ENCODE measurements around the gene ZMAT3.

Gene ZMAT3

DNA sequence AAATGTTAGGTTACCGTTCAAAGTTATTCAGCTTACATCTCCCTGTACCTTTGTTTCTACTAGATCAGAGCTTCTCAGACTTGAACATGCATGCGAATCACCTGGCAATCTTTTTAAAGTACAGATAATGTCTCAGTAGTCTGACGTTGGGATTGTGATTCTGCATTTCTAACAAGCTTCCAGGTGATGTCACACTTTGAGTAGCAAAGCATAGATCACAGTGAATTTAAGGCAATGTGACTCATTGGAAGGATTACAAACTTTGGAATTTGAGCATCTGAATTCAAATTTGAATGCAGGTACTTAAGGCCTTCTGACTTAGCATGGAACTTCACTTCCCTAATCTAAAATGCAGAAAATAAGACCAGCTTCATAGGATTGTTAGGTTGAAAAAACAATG is 10.8 kb upstream of the ZMAT3 start:
- no peak for DNase-seq (ENCODE audit: extremely low spot score)
- ChIA-PET CTCF (interaction anchor here (0.9 to 5.1 kb wide), 13 partner anchors 8 to 239 kb away, joined by 3 to 33 read pairs (median 6); partner anchors contain the start of gene ZMAT3), POLR2A (no interaction called here)
- TF ChIP-seq, protein P1, sequence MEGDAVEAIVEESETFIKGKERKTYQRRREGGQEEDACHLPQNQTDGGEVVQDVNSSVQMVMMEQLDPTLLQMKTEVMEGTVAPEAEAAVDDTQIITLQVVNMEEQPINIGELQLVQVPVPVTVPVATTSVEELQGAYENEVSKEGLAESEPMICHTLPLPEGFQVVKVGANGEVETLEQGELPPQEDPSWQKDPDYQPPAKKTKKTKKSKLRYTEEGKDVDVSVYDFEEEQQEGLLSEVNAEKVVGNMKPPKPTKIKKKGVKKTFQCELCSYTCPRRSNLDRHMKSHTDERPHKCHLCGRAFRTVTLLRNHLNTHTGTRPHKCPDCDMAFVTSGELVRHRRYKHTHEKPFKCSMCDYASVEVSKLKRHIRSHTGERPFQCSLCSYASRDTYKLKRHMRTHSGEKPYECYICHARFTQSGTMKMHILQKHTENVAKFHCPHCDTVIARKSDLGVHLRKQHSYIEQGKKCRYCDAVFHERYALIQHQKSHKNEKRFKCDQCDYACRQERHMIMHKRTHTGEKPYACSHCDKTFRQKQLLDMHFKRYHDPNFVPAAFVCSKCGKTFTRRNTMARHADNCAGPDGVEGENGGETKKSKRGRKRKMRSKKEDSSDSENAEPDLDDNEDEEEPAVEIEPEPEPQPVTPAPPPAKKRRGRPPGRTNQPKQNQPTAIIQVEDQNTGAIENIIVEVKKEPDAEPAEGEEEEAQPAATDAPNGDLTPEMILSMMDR (IDR thresholded peaks at IDR 0.05; ENCODE audit: control extremely low read depth, extremely low read depth, low read depth, missing control alignments), result no peak

DNA sequence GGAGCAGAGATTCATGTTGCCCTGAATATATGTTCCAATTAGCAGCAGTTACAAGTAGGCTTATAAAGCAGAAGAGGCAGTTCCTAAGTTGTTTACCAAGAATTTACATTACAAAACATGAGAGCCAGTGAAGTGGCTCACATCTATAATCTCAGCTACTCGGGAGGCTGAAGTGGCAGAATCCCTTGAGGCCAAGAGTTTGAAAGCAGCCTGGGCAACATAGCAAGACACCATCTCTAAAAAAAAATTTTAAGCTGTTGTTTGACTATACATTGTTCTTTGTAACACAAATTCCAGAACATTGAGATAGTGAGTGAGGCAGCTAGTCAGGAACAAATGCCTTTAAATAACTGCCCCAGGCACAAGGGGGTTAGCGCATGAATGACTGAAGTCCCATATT is 10.3 kb upstream of the ZMAT3 start:
- DNase-seq (ENCODE audit: extremely low spot score), result no peak
- TF ChIP-seq, protein P1 (IDR thresholded peaks at IDR 0.05; ENCODE audit: control extremely low read depth, extremely low read depth, low read depth, missing control alignments), result no peak
- ChIA-PET CTCF (interaction anchor here (0.9 to 5.1 kb wide), 10 partner anchors 12 to 240 kb away, joined by 3 to 33 read pairs (median 6); partner anchors contain the start of gene ZMAT3), POLR2A (no interaction called here)

DNA sequence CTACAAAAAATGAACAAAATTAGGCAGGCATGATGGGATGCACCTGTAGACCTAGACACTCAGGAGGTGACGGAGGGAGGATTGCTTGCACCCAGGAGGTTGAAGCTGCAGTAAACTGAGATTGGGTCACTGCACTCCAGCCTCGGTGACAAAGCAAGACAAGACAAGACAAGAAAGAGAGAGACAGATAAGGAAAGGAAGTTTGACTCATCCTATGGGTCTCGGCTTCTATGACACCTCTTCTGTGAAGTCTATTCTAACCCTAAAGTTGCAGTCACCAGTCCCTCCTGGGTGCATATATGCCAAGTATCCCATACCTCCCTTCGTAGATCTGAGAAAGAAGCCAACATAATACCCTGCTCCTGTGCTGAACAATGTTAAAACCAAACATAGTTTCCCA is 7.9 kb upstream of the ZMAT3 start:
- CTCF ChIA-PET, result interaction anchor here (5.1 kb wide), 1 partner anchor 9 kb away, joined by 33 read pairs; the partner anchor contains the start of gene ZMAT3
- POLR2A ChIA-PET, result no interaction called here
- TF ChIP-seq, protein P1 (IDR thresholded peaks at IDR 0.05; ENCODE audit: control extremely low read depth, extremely low read depth, low read depth, missing control alignments), result no peak
- DNase-seq (ENCODE audit: extremely low spot score), result no peak

- POLR2A ChIA-PET, result no interaction called here
- DNase-seq (ENCODE audit: extremely low spot score), result no peak
- TF ChIP-seq, protein P1 (IDR thresholded peaks at IDR 0.05; ENCODE audit: control extremely low read depth, extremely low read depth, low read depth, missing control alignments), result no peak
- CTCF ChIA-PET, result interaction anchor here (0.7 to 2.5 kb wide), 8 partner anchors 10 to 247 kb away, joined by 3 to 11 read pairs (median 6); no protein-coding TSS in a partner anchor
Measured at GRCh38 chr3:179076243-179077027, 4.8 kb upstream of the ZMAT3 start.

GRCh38 chr3:179074656-179075055 is 3.0 kb upstream of the ZMAT3 start:
- TF ChIP-seq, protein P1 (IDR thresholded peaks at IDR 0.05; ENCODE audit: control extremely low read depth, extremely low read depth, low read depth, missing control alignments), result no peak
- ChIA-PET CTCF (interaction anchor here (0.7 to 2.2 kb wide), 4 partner anchors 9 to 247 kb away, joined by 3 to 8 read pairs (median 6); no protein-coding TSS in a partner anchor), POLR2A (interaction anchor here (0.7 to 0.9 kb wide), 2 partner anchors 76 to 268 kb away, joined by 4 to 5 read pairs; no protein-coding TSS in a partner anchor)

GRCh38 chr3:179073816-179074215 is 2.2 kb upstream of the ZMAT3 start:
- TF ChIP-seq, protein P1 (IDR thresholded peaks at IDR 0.05; ENCODE audit: control extremely low read depth, extremely low read depth, low read depth, missing control alignments), result no peak
- DNase-seq (ENCODE audit: extremely low spot score), result no peak
- CTCF ChIA-PET, result interaction anchor here (0.7 to 2.2 kb wide), 6 partner anchors 10 to 248 kb away, joined by 3 to 8 read pairs (median 4); no protein-coding TSS in a partner anchor
- POLR2A ChIA-PET, result interaction anchor here (0.7 to 0.9 kb wide), 2 partner anchors 77 to 268 kb away, joined by 4 to 5 read pairs; no protein-coding TSS in a partner anchor

More at GRCh38 chr3:179074656-179075055, 3.0 kb upstream of the ZMAT3 start:
- no peak for DNase-seq (ENCODE audit: extremely low spot score)

Data from GM10248 (cell line).